SIG-M5 treated with dmso at 0.1 percent for 504 hours (cell line): ENCODE data around the gene PCDHGC4.

Source experiments
- DNase-seq: peaks from one replicate; lab custom pipeline; 2025; ENCODE audit not compliant: unreplicated experiment; lab: John Stamatoyannopoulos, UW

Gene PCDHGC4

DNA sequence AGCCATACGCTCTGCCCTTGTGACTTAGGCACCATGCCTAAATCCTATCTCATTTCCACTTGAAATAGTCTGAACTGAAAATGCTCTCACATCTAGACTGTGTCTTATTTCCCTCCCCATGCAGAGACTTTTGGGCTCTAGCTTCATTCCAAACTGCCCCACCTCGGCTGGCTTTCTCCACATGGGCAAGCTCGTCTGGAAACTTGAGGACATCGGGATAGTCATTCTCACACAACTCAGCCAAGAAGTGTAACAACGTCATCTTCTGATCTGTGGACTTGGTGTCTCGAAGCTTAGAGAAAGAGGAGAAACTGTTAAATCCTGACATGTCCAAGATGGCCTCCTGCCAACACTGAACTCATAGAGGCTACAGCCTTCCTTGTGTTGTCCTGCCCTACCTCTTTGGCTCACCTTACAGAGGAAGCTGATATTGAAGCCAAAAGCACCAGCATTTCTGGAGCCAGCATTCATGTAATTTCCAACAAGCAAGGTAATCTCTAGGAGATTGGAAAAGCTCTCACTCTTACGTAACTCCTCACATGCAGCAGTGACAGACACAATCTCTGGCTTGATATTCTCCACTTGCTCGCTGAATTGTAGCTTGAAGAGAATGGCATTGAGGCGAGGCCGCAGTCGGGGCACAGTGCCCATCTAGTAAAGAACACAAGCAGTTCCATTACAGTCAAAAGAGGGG is 43.6 kb downstream of the PCDHGC4 start:
- DNase-seq: no peak

DNA sequence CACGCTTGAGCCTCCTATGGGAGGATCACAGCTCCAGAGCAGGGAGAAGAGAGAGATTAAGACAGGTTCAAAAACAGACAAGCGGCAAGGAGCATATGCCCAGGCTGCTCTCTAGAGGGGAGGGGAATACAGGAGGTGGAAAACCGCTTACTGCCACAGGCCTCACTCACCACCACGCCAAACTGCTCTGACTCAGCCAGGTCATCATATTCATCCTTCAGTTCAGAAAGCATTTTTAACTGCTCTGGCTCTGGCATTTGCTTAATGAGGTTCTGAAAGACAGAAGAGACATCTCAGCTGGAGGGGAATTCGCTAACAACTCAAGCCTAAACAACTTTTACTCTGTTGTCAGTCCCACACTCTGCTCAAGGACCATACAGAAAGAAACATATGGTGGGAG is 44.2 kb downstream of the PCDHGC4 start:
- DNase-seq: no peak

DNA sequence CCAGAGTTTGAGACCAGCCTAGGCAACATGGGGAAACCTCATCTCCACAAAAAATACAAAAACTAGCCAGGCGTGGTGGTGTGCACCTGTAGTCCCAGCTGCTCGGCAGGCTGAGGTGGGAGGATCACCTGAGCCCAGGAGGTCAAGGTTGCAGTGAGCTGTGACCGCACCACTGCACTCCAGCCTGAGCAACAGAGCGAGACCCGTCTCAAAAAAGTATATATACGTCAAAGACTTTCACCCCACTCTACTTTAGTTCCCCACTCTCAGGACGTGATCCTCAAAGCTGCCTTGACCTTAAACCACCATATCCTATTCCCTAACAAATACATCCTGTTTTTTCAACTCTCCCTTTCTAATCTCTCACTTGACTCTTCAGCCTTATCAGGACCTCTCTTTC is 45.0 kb downstream of the PCDHGC4 start:
- no peak for DNase-seq

DNA sequence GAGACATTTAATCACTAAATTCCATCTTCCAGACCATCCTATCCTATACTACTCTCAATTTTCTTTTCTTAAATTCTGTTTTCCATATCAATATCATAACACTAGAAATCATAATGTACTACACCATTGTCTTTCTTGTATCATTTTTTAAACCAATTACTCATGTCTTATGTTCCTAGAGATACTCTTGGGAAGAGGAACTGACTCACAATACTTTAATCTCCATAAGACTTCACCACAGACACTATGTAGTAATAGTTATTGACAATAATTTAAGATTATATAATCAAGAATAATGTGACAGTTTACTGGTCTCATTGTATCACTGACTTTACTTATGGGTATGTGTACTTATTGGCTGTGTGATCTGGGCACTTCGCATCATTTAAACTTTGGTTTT is 47.9 kb downstream of the PCDHGC4 start:
- DNase-seq: no peak

DNA sequence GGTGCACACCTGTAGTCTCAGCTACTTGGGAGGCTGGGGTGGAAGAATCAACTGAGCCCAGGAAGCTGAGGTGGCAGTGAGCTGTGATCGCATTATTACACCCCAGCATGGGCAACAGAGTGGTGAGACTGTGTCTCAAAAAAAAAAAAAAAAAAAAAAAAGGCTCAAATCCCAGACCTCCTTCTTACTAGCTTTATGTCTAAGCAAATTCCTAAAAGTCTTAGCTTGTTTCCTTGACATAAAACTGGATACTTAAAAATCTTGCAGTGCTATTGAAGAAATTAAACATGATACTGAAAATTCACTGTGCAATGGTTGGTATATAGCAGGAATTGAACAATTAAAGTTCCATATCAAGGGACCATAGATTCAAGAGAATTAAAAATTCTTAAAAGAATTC is 49.1 kb downstream of the PCDHGC4 start:
- DNase-seq: no peak

DNA sequence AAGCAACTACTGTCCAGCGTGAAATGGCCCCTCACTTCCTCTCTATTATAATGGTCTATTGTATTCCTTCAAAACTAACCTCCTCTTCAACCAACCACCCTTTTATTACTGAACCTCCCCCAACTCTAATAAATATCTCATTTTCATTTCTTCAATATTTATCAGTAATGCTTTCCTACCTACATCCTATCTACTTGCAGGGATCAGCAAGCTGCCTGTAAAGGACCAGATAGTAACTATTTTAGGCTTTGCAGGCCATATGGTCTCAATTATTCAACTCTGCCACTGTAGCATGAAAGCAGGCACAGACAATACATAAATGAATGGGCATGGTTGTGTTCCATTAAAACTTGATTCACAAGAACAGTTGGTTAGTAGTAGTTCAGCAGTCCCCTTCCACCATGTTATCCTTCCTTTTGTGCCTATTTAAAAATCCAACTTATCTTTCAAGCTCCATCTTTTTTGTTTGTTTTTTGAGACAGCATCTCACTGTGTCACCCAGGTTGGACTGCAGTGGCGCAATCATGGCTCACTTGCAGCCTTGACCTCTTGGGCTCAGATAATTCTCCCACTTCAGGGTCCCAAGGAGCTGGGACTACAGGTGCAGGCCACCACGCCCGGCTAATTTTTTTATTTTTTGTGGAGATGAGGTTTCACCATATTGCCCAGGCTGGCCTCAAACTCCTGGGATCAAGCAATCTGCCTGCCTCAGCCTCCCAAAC is 49.8 kb downstream of the PCDHGC4 start:
- DNase-seq: no peak
